PC-9 (cell line): ENCODE measurements around the gene TEX29. TPM values are rescaled to one million over a fixed set of nuclear protein-coding genes. Genes with fewer than 3 reads are reported as not detected.

ENCODE experiments used
- BruUV-seq: library from RNA; stranded (reverse); fragments of 400-500 nt; replicated peaks from 2 replicates; lab custom pipeline; 2021; lab: Mats Ljungman, UMichigan
- CTCF ChIA-PET: fragments of 300-600 bp; sonication (Branson Sonifier 250); formaldehyde crosslinking; loops from one replicate; lab custom pipeline; 2022; ENCODE audit warnings: antibody characterized with exemption; lab: Charles Lee
- POLR2A ChIA-PET: fragments of 300-600 bp; sonication (Branson Sonifier 250); formaldehyde crosslinking; loops from one replicate; lab custom pipeline; 2022; ENCODE audit warnings: antibody characterized with exemption; ENCODE audit not compliant: unreplicated experiment; lab: Charles Lee
- DNase-seq, 2 experiments: peaks; one replicate each; pipeline versions ENCODE4 v3.0.0 to v3.0.0-alpha.2; 2015 to 2022; ENCODE audit warnings: mixed read lengths in 1 of 2
- H2AFZ ChIP-seq: fragments of 200-600 bp; sonication (generic); 2 replicates; pipeline ENCODE4 v1.8.1; 2017; ENCODE audit warnings: antibody characterized with exemption
- H3F3A ChIP-seq: fragments of 200-600 bp; sonication (generic); 2 replicates; pipeline ENCODE4 v1.8.1; 2017; ENCODE audit warnings: antibody characterized with exemption, mild to moderate bottlenecking, low read depth; ENCODE audit not compliant: insufficient read depth
- H3K27ac ChIP-seq: fragments of 200-600 bp; sonication (generic); 2 replicates; pipeline ENCODE4 v1.6.1; 2016; ENCODE audit warnings: mixed run types
- H3K27me3 ChIP-seq: fragments of 200-600 bp; sonication (generic); 2 replicates; pipeline ENCODE4 v1.6.1; 2016; ENCODE audit warnings: low read depth, mixed run types; ENCODE audit not compliant: insufficient read depth
- H3K36me3 ChIP-seq: fragments of 200-600 bp; sonication (generic); 2 replicates; pipeline ENCODE4 v1.6.1; 2016; ENCODE audit warnings: low read depth, mixed run types
- H3K4me1 ChIP-seq: fragments of 200-600 bp; sonication (generic); replicated peaks from 2 replicates; pipeline ENCODE4 v1.6.1; 2016; ENCODE audit warnings: mixed run types; ENCODE audit not compliant: insufficient read depth
- H3K4me2 ChIP-seq: fragments of 200-600 bp; sonication (generic); 2 replicates; pipeline ENCODE4 v1.6.1; 2017; ENCODE audit warnings: mixed run types
- H3K4me3 ChIP-seq: fragments of 200-600 bp; sonication (generic); 2 replicates; pipeline ENCODE4 v1.6.1; 2016; ENCODE audit warnings: mixed run types
- H3K79me2 ChIP-seq: fragments of 200-600 bp; sonication (generic); 2 replicates; pipeline ENCODE4 v1.6.1; 2017; ENCODE audit warnings: low read depth, mixed run types
- H3K9me2 ChIP-seq: fragments of 200-600 bp; sonication (generic); 2 replicates; pipeline ENCODE4 v1.8.1; 2017; ENCODE audit warnings: mild to moderate bottlenecking; ENCODE audit not compliant: insufficient read depth
- H3K9me3 ChIP-seq: fragments of 200-600 bp; sonication (generic); 2 replicates; pipeline ENCODE4 v1.8.1; 2016; ENCODE audit warnings: low read depth; ENCODE audit not compliant: insufficient read depth
- H4K20me1 ChIP-seq: fragments of 200-600 bp; sonication (generic); 2 replicates; pipeline ENCODE4 v1.8.1; 2017; ENCODE audit not compliant: insufficient read depth
- CTCF ChIP-seq: fragments of 200-600 bp; sonication (generic); conservative IDR thresholded peaks from 2 replicates; pipeline ENCODE4 v1.6.1; 2017; ENCODE audit warnings: mixed run types, antibody characterized with exemption, mild to moderate bottlenecking, moderate library complexity
- EZH2 ChIP-seq: fragments of 200-600 bp; sonication (generic); IDR thresholded peaks from 2 replicates; pipeline ENCODE4 v1.8.0; 2017; ENCODE audit warnings: antibody characterized with exemption, low read depth
- intact Hi-C: fragments of 100-400 bp; cut with micrococcal nuclease; formaldehyde crosslinking; loops from one replicate; pipeline ENCODE4 v1.10.0; 2022; ENCODE audit not compliant: unreplicated experiment
- total RNA-seq: library from RNA; stranded (reverse); gene quantifications from 2 replicates; pipeline ENCODE4 v1.2.3, GENCODE V29; 2021

TEX29 gene
- total RNA-seq, 1 experiment from 2014 or later: not detected

GRCh38 chr13:111345682-111346081 is 25.2 kb downstream of the TEX29 start:
- intact Hi-C loops: no loop called here
- ChIA-PET CTCF (no interaction called here), POLR2A (no interaction called here)

GRCh38 chr13:111346101-111346680 is 25.7 kb downstream of the TEX29 start:
- DNase-seq: no peak
- Histone ChIP-seq H3K4me1 (no peaks in the 10 kb centered on the region), H3K79me2 (no peaks in the 10 kb centered on the region), H3K9me3 (no peaks in the 10 kb centered on the region), H3K9me2 (0 out of 2 replicates have a peak, but pooled peaks cover 5% of the 10 kb centered on the region), H2AFZ (no peak overlapping the region), H3F3A (no peaks in the 10 kb centered on the region; the same call in 1 of the 2 replicates), H3K4me3 (no peak overlapping the region), H3K27me3 (peaks cover 96% of the 10 kb centered on the region), H3K36me3 (no peaks in the 10 kb centered on the region), H3K27ac (no peak overlapping the region), H3K4me2 (no peak overlapping the region), H4K20me1 (no peaks in the 10 kb centered on the region)
- intact Hi-C loops: no loop called here
- TF ChIP-seq CTCF (no peak), EZH2 (no peak)
- CTCF ChIA-PET: no interaction called here
- POLR2A ChIA-PET: no interaction called here
- no TSS peak for BruUV-seq

More at GRCh38 chr13:111345682-111346081, 25.2 kb downstream of the TEX29 start:
- H2AFZ ChIP-seq: no peak overlapping the region
- no peaks in the 10 kb centered on the region; the same call in 1 of the 2 replicates for H3F3A ChIP-seq
- H3K36me3 ChIP-seq: no peaks in the 10 kb centered on the region
- H3K27me3 ChIP-seq: peaks cover 96% of the 10 kb centered on the region
- H3K27ac ChIP-seq: no peak overlapping the region
- H3K9me2 ChIP-seq: 0 out of 2 replicates have a peak, but pooled peaks cover 4% of the 10 kb centered on the region
- H3K4me2 ChIP-seq: no peak overlapping the region
- no peaks in the 10 kb centered on the region for H4K20me1 ChIP-seq
- H3K4me1 ChIP-seq: no peaks in the 10 kb centered on the region
- no peaks in the 10 kb centered on the region for H3K79me2 ChIP-seq
- H3K9me3 ChIP-seq: no peaks in the 10 kb centered on the region
- no TSS peak for BruUV-seq
- no peak for DNase-seq
- no peak overlapping the region for H3K4me3 ChIP-seq
- no peak for TF ChIP-seq EZH2
- no peak for TF ChIP-seq CTCF

GRCh38 chr13:111347438-111347837 is 27.0 kb downstream of the TEX29 start:
- Histone ChIP-seq H3K27ac (no peak overlapping the region), H3K9me2 (0 out of 2 replicates have a peak, but pooled peaks cover 5% of the 10 kb centered on the region), H3F3A (no peaks in the 10 kb centered on the region; the same call in 1 of the 2 replicates), H3K9me3 (no peaks in the 10 kb centered on the region), H3K36me3 (no peaks in the 10 kb centered on the region), H3K4me2 (no peak overlapping the region), H3K79me2 (no peaks in the 10 kb centered on the region), H3K4me1 (no peaks in the 10 kb centered on the region), H3K4me3 (no peak overlapping the region), H2AFZ (no peak overlapping the region), H4K20me1 (peaks cover under 1% of the 10 kb centered on the region; the same call in 1 of the 2 replicates), H3K27me3 (peaks cover 98% of the 10 kb centered on the region)
- TF ChIP-seq CTCF (no peak), EZH2 (no peak)
- intact Hi-C loops: no loop called here
- no peak for DNase-seq
- POLR2A ChIA-PET: no interaction called here
- no TSS peak for BruUV-seq
- CTCF ChIA-PET: no interaction called here
